C1 segment of cervical spinal cord (tissue), 14 donors: ENCODE measurements around the gene LSP1.
"Not testable (repeated sequence)": the region's sequence is repeated elsewhere in the genome, so short reads cannot be mapped to it uniquely, and the experiment has no call there.

Experiments used
- DNase-seq, 14 donors: peaks; one replicate each; lab custom pipeline; 2025; lab: John Stamatoyannopoulos, UW

The LSP1 gene

DNA sequence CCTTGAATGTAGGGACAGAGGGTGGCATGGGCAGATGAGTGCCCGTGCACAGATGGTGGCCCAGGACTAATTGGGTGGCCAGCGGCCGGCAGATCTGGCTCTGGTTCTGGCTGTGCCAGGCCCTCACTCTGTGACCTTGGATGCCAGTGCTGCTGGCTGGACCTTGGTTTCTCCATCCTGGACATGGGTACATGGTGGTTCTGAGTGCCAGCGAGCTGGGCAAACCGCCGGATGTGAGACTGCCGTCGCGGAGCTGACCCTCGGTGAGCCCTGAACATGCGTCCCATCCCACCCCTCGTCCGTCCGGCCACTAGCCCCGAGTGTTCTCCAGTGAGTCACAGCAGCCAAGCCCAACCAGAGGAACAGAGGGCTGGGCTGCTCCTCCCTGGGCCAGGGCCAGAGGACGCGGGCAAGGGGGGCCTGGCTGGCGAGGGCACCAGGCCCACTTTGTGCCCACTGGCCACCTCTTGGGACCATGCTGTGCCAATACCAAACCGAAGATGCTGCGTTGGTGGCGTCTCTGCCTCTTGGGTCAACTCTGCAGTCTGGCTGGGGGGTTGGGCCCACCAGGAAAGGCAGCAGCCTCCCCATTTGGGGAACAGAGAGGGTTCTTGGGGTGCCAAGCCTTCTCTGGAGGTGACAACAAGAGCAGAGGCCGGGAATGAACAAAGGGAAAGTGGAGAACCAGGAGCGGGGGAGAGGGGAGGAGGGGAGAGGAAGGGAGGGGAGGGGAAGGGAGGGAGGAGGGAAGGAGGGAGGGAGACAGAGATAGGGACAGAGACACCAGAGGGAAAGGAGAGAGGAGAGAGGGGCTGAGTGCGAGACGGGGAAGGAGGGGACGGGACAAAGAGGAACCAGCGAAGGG is 10.7 kb downstream of the LSP1 start:
- peak in 10 of 14 donors; percentile 20 to 84 (median 42) for DNase-seq

- peak in 2 of 14 donors; percentile 51 to 53 for DNase-seq
Observed at GRCh38 chr11:1864231-1864630, 11.3 kb downstream of the LSP1 start.

- DNase-seq = peak in 2 of 14 donors; percentile 35
Observed at GRCh38 chr11:1864831-1865665, 12.2 kb downstream of the LSP1 start.

DNA sequence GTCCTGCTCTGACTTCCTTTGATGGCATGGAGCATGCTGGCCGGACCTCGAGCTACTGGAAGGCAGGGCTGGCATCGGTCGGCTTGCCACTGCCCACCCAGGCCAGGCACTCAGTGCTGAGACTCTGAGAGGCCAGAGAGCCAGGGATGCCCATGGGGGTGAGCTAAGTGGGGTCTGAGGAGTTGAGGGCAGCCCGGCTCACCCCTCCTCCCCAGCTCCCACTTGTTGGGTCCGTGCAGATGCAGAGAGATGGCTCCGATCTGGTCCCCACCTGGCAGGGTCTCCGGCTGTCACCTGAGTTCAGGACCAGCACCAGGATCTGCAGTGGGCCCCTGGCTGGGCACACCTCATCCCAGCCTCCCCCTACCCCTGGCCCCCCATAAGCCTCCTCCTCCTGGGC is 13.3 kb downstream of the LSP1 start:
- DNase-seq = no peak

- DNase-seq = no peak
Observed at GRCh38 chr11:1866776-1867175, 13.9 kb downstream of the LSP1 start.

- DNase-seq = no peak
Observed at GRCh38 chr11:1867381-1867780, 14.5 kb downstream of the LSP1 start.

- DNase-seq = no peak
Observed at GRCh38 chr11:1868056-1868635, 15.3 kb downstream of the LSP1 start.

DNA sequence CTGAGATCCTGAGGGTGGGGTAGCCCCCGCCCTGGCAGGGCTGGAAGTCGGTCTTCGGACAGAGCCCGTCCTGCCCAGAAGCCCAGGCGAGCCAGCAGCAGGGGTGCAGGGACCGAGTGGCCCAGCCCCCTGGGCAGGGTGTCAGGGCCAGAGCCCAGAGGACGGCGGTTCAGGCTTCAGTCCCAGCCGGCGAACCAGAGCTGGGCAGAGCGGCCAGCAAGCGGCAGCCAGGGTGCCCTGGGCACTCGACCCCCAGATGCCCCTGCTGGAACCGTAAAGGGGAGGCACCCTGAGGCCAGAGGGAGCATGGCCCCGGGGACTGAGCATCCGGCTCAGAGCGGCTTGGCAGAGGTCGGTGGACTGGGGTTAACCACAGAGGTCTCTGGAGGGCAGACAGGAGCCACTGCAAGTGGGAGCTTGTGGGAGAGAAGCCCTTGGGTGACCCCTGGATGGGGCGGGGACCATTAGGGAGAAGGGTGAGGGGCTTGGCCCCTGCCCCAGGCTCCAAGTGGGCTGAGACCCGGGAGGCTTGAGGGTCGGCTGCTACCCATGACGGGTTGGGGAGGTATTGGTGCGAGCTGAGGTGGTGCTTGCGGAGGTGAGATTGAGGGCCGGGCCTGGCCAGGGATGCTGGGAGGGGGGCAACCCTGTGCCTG is 15.9 kb downstream of the LSP1 start:
- DNase-seq = no peak

- no peak for DNase-seq
Observed at GRCh38 chr11:1869427-1870325, 16.8 kb downstream of the LSP1 start.

DNA sequence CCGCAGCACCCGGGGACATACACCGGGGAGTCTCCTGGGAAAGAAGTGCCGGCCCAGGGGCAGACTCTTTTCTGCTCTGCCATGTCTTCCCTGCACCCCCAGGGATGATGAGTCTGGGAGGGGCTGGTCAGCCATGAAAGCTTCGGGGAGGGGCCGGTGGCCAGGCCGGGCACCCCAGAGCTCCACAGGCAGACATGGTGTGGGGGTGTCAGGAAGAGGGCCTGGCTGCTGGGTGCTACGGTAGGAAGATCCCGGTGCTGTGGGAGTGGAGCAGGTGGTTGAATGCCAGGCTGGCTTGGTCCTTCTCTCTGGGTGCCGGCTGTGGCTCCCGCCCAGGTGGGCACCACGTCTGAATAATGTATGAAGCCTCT is 17.4 kb downstream of the LSP1 start:
- no peak for DNase-seq

DNA sequence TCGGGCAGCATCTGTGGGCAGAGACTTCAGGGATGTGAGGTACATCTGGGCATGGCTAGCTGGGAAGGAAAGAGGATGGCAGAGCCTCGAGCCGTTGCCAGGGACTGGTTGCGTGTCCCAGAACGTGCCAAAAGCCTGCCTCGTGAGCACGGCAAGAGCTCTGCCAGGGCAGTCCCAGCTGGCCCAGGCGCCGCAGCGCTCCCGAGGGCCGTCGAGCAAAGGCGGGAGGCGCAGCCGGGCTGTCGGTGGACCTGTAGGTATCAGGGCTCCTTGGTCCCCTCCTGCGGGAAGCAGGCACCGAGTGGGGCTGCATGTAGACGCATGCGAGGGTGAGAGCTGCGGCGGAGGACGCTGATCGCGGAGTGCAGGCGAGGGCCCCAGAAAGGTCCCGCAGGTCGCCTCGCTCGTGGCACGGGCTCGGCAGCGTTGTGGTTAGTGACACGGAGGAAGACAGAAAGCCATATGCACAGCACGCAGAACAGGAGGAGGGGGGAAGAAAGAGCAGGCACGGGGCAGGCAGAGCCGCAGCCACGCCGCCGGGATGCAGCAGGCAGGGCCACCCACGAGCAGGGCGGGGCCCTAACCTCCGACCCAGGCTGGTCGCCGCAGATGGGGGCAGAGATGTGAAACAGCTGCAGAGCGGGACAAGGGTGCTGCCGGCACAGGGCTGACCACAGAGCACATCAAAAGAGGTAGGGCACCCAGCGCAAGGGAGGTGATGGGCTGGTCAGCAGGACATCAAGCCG is 18.0 kb downstream of the LSP1 start:
- peak in 2 of 14 donors; percentile 25 to 45 for DNase-seq

DNA sequence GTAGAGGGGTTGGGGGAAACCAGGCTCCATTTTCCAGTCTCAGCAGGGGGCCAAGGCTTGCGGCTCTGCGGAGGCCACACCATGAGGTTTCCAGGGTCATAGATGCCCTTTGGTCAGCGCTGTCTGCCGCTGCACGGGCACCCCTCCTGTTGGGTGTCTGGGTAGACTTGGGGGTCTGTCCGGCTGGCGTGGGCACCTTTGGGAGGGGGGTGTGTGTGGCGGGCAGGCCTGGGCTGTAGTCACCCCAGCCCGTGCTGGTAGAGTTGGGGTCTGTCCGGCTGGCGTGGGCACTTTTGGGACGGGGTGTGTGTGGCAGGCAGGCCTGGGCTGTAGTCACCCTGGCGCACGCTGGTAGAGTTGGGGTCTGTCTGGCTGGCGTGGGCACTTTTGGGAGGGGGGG is 18.6 kb downstream of the LSP1 start:
- DNase-seq = no peak

DNA sequence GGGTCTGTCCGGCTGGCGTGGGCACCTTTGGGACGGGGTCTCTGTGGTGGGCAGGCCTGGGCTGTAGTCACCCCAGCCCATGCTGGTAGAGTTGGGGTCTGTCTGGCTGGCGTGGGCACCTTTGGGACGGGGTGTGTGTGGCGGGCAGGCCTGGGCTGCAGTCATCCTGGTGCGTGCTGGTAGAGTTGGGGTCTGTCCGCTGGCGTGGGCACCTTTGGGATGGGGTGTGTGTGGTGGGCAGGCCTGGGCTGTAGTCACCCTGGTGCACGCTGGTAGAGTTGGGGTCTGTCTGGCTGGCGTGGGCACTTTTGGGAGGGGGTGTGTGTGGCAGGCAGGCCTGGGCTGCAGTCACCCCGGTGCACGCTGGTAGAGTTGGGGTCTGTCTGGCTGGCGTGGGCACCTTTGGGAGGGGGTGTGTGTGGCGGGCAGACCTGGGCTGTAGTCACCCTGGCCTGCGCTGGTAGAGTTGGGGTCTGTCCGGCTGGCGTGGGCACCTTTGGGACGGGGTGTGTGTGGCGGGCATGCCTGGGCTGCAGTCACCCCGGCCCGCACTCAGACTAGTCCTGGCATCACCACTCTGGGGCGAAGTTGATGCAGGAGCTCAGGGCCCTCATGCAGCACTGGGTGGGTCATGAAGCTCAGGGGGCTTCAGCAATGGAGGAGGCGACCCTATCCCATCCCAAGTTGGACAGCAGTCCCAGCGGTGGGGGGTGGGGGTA is 19.5 kb downstream of the LSP1 start:
- DNase-seq = no peak

- no peak for DNase-seq
Observed at GRCh38 chr11:1873048-1873812, 20.3 kb downstream of the LSP1 start.

GRCh38 chr11:1873813-1874150 is 20.9 kb downstream of the LSP1 start:
- not testable (repeated sequence) for DNase-seq

- DNase-seq = not testable (repeated sequence)
Observed at GRCh38 chr11:1874441-1875092, 21.7 kb downstream of the LSP1 start.

DNA sequence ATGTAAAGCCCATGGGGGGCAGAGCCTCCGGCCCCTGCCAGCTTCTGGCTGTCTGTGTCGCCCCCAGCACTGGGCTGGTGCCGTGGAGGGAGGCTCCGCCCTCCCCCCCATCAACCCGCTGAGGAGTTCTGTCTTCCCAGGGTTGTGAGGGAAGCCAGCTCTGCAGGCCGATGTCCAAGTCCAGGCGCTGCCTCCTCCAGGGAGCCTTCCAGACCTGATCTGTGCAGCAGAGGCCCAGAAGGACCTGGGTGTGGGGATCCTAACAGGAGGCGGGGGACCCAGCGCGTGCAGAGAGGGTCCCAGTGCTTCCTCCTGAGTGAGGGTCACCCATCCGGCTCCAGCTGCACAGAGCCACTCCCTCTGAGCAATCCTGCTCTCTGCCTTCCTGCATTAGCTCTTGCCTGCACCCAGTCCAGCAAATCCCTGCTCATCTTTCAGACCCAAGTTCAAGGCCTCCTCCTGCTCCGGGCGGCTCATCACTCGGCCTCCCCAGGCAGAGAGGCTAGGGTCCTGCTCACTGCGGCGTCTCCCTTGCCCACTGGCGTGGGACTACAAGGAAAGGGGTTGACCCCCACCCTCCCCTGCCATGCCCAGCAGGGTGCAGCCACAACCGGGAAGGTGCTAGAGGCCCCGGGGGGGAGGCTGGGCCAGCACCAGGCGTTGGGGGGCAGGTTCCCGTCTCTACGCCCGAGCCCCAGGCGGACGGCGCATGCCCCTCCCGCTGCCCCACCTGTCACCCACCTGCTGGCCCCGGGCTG is 22.4 kb downstream of the LSP1 start:
- DNase-seq = no peak
